Panc1 (cell line): ENCODE data around the gene BMF. TPM values are rescaled to one million over a fixed set of nuclear protein-coding genes. Genes with fewer than 3 reads are reported as not detected.

Source experiments
- ATAC-seq: fragments of 200-7000 bp; cut with Tn5 transposase; 2 replicates; pipeline ENCODE4 v1.9.1; 2020; ENCODE audit warnings: mild to moderate bottlenecking, moderate library complexity
- BruUV-seq: library from RNA; stranded (reverse); fragments of 400-500 nt; replicated peaks from 2 replicates; lab custom pipeline; 2021; lab: Mats Ljungman, UMichigan
- CTCF ChIA-PET: fragments of 300-600 bp; sonication (Branson Sonifier 250); formaldehyde crosslinking; loops from one replicate; lab custom pipeline; 2022; ENCODE audit warnings: antibody characterized with exemption; lab: Charles Lee
- POLR2A ChIA-PET: fragments of 300-600 bp; sonication (Branson Sonifier 250); formaldehyde crosslinking; loops from one replicate; lab custom pipeline; 2022; ENCODE audit warnings: antibody characterized with exemption; lab: Charles Lee
- DNase-seq: peaks from one replicate; pipeline ENCODE4 v3.0.0-alpha.2; 2010; ENCODE audit warnings: low read depth, low spot score
- H3K27ac ChIP-seq: 2 replicates; pipeline ENCODE4 v1.5.1; 2011; ENCODE audit warnings: mild to moderate bottlenecking, low read length, inconsistent platforms
- H3K27me3 ChIP-seq: fragments of 200-500 bp; sonication (Bioruptor generic); 2 replicates; pipeline ENCODE4 v1.6.0; 2014; ENCODE audit warnings: low read length, inconsistent platforms; ENCODE audit not compliant: control insufficient read depth, insufficient read depth
- H3K36me3 ChIP-seq: fragments of 200-500 bp; sonication (Bioruptor generic); 2 replicates; pipeline ENCODE4 v1.5.1; 2014; ENCODE audit warnings: inconsistent platforms, mild to moderate bottlenecking, low read length, moderate library complexity; ENCODE audit not compliant: control insufficient read depth, insufficient read depth
- H3K4me1 ChIP-seq: 2 replicates; pipeline ENCODE4 v1.5.1; 2011; ENCODE audit warnings: inconsistent platforms, mild to moderate bottlenecking, low read length, moderate library complexity; ENCODE audit not compliant: control insufficient read depth, insufficient read depth
- H3K4me3 ChIP-seq, 2 experiments: 2 replicates each; pipeline ENCODE4 v1.5.1; 2011 to 2012; ENCODE audit warnings: low read depth in 2 of 2, low read length in 2 of 2, mild to moderate bottlenecking in 2 of 2, inconsistent platforms in 1 of 2, moderate library complexity in 1 of 2
- H3K9me3 ChIP-seq: fragments of 200-500 bp; sonication (Bioruptor generic); 2 replicates; pipeline ENCODE4 v1.5.1; 2014; ENCODE audit warnings: low read depth, mild to moderate bottlenecking, inconsistent platforms, low read length, moderate library complexity; ENCODE audit not compliant: control insufficient read depth, insufficient read depth
- CTCF ChIP-seq: fragments of 450-650 bp; IDR thresholded peaks from 2 replicates; pipeline ENCODE4 v1.5.1; 2017; ENCODE audit warnings: mild to moderate bottlenecking
- POLR2AphosphoS5 ChIP-seq: IDR thresholded peaks from 2 replicates; pipeline ENCODE4 v1.6.1; 2012; ENCODE audit warnings: mild to moderate bottlenecking, low read depth, low read length, moderate library complexity
- REST ChIP-seq, 2 experiments: IDR thresholded peaks; 2 replicates each; pipeline ENCODE4 v1.6.1; 2011 to 2012; ENCODE audit warnings: low read depth in 2 of 2, control low read depth in 1 of 2, low read length in 1 of 2, mild to moderate bottlenecking in 1 of 2, moderate library complexity in 1 of 2; ENCODE audit not compliant: insufficient read depth in 1 of 2
- SIN3A ChIP-seq: IDR thresholded peaks from 2 replicates; pipeline ENCODE4 v1.6.1; 2012; ENCODE audit warnings: low read depth, mild to moderate bottlenecking, low read length, moderate library complexity, borderline replicate concordance; ENCODE audit not compliant: insufficient read depth
- TCF7L2 ChIP-seq: IDR thresholded peaks from 2 replicates; pipeline ENCODE4 v1.6.1; 2011; ENCODE audit warnings: mild to moderate bottlenecking, low read depth, low read length, inconsistent platforms
- in situ Hi-C: cut with HindIII; loops from 2 replicates; pipeline ENCODE4 v1.10.0; 2016; ENCODE audit warnings: low sequenced_read_pairs, low pct_unique_long_range_greater_than_20kb
- intact Hi-C: fragments of 100-400 bp; cut with micrococcal nuclease; formaldehyde crosslinking; loops from one replicate; pipeline ENCODE4 v1.10.0; 2022; ENCODE audit not compliant: unreplicated experiment
- total RNA-seq: library from RNA; stranded (reverse); gene quantifications from one replicate; pipeline ENCODE4 v1.2.1, GENCODE V29; 2021; ENCODE audit not compliant: unreplicated experiment

The BMF gene
- total RNA-seq, 1 experiment from 2014 or later: 7.8 TPM

GRCh38 chr15:40103864-40104271, 4.8 kb downstream of the BMF start:
- peak overlapping the region; percentile 73 for H3K27ac ChIP-seq
- TF ChIP-seq CTCF: no peak
- TF ChIP-seq POLR2AphosphoS5: no peak
- no peak for TF ChIP-seq REST (IDR thresholded peaks at IDR 0.05; ENCODE audit: insufficient read depth in 1 of 2, low read depth in 2 of 2, low read length in 1 of 2)
- TF ChIP-seq SIN3A: no peak
- no peak for TF ChIP-seq TCF7L2
- peaks cover 50% of the 10 kb centered on the region for H3K4me1 ChIP-seq
- no peak overlapping the region for H3K4me3 ChIP-seq
- intact Hi-C loops (loop anchor here (2.0 kb wide), 1 partner anchor 59 kb away; no protein-coding TSS in a partner anchor), in situ Hi-C loops (no loop called here)
- no peaks in the 10 kb centered on the region for H3K27me3 ChIP-seq
- DNase-seq: no peak
- no peaks in the 10 kb centered on the region for H3K36me3 ChIP-seq
- ChIA-PET CTCF (interaction anchor here (0.6 to 1.7 kb wide), 4 partner anchors 51 to 101 kb away, joined by 4 to 7 read pairs (median 6); partner anchors contain the start of gene BUB1B), POLR2A (interaction anchor here (1.0 kb wide), 1 partner anchor 16 kb away, joined by 3 read pairs; no protein-coding TSS in a partner anchor)
- H3K9me3 ChIP-seq: no peaks in the 10 kb centered on the region
- BruUV-seq: no TSS peak
- ATAC-seq: no peak

- BruUV-seq: no TSS peak
Observed at GRCh38 chr15:40102897-40103858, 5.5 kb downstream of the BMF start.

More at GRCh38 chr15:40102897-40103858, 5.5 kb downstream of the BMF start:
- Histone ChIP-seq H3K9me3 (no peaks in the 10 kb centered on the region), H3K36me3 (no peaks in the 10 kb centered on the region), H3K4me3 (no peak overlapping the region), H3K27me3 (no peaks in the 10 kb centered on the region), H3K27ac (peak overlapping the region; percentile 73), H3K4me1 (peaks cover 57% of the 10 kb centered on the region)
- no peak for DNase-seq
- ChIA-PET CTCF (interaction anchor here (1.0 to 1.7 kb wide), 2 partner anchors 58 kb away, joined by 4 to 7 read pairs; partner anchors contain the start of gene BUB1B), POLR2A (interaction anchor here (0.6 kb wide), 1 partner anchor 73 kb away, joined by 5 read pairs; no protein-coding TSS in a partner anchor)
- TF ChIP-seq SIN3A (no peak), REST (IDR thresholded peaks at IDR 0.05; ENCODE audit: insufficient read depth in 1 of 2, low read depth in 2 of 2, low read length in 1 of 2) (no peak), CTCF (no peak), POLR2AphosphoS5 (no peak), TCF7L2 (no peak)
- ATAC-seq: no peak
- intact Hi-C loops (no loop called here), in situ Hi-C loops (no loop called here)
